Activated T-cell treated with anti-CD3 and anti-CD28 coated beads for 4 hours (primary cell): ENCODE data around the gene COL27A1.
"Not testable (repeated sequence)": the region's sequence is repeated elsewhere in the genome, so short reads cannot be mapped to it uniquely, and the experiment has no call there.

ENCODE experiments used
- DNase-seq: peaks from one replicate; pipeline ENCODE4 v3.0.0-alpha.2; 2020

Gene COL27A1

GRCh38 chr9:114311571-114312512 lies 156.5 kb downstream of the COL27A1 start:
- DNase-seq = no peak

- no peak for DNase-seq
Observed at GRCh38 chr9:114312513-114312875, 157.2 kb downstream of the COL27A1 start.

DNA sequence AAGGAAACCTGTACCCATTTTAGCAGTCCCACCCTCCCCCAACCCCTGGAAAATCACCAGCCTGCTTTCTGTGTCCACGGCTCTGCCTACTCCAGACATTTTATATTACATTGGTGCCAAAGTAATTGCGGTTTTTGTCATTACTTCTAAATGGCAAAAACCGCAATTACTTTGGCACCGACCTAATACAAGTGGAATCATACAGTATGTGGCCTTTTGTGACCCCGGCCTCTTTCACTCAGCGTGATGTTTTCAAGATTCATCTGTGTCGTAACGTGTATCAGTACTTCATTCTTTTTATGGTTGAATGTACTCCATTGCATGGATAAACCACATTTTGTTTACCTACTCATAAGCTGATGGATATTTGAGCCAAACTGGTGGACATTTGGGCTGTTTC lies 157.8 kb downstream of the COL27A1 start:
- no peak for DNase-seq

GRCh38 chr9:114314256-114314867 lies 159.0 kb downstream of the COL27A1 start:
- no peak for DNase-seq

- no peak for DNase-seq
Observed at GRCh38 chr9:114314881-114315722, 159.8 kb downstream of the COL27A1 start.

DNA sequence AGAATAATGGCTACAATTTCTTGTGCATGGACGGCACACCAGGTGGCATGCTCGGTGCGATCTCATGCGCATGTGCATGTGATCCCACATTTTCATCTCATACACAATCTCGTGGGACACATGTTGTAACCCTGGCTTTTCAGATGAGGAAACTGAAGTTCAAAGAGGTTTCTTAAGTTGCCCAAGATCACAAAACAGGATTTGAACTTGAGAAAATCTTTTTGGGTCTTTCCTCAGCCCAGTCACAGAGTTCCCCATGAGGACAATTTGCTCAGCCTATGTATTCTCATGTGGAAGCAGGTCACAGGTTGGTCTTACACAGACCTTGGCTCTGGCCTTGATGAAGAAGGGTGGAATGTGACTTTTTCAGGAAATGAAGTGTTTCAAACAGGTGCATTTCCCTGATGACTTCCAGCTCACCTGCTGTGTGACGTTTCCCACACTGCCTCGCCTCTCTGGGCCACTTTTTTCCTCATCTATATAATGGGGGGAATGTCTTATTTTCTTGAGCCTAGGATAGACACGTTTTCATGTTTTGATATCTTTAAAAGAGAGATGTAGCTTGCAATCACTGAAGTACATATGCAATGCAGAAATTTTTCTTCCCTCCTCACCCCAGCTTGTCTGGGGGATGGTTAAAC lies 160.5 kb downstream of the COL27A1 start:
- DNase-seq = no peak

- no peak for DNase-seq
Observed at GRCh38 chr9:114316605-114317230, 161.4 kb downstream of the COL27A1 start.

DNA sequence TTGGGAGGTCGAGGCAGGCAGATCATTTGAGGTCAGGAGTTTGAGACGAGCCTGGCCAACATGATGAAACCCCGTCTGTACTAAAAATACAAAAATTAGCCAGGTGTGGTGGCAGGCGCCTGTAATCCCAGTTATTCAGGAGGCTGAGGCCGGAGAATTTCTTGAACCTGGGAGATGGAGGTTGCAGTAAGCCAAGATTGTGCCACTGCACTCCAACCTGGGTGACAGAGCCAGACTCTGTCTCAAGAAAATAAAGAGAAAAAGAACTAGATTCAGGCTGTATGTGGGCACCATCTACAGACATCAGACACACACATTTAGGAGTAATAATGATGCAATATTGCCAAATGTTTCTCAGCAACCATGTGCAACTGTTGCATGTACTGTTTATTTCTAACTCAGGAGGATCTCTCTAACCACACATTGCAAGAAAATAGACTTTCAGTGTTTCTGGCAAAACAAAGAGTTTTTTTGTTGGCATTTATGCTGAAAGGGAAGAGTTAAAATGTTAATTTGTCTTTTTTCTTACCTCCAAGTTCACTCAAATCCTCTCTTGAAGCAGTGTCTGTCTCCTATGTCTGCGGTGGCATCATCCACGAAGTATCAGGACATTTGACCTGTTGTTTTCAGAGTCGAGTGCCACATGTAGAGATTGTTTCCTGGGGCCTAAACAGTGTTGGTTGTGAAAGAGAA lies 162.5 kb downstream of the COL27A1 start:
- no peak for DNase-seq

GRCh38 chr9:114318416-114318815 lies 163.1 kb downstream of the COL27A1 start:
- DNase-seq = no peak

DNA sequence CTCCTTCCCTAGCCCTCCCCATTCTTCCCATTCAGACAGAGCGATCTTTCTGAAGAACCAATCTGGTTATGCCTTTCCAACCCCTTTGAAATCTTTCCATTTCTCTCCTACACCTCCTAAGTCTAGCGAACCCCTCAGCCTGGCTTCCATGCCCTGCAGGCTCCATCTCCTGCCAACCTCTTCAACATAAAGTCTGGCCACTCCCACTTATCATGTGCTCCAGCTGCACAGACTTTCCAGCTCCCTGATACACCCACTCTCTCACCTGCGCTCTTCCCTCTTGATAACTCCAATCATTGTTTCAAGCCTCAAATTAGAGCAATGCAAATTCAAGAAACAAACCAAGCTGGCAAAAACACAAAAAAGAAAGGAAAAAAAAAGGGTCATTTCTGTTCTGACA lies 163.8 kb downstream of the COL27A1 start:
- no peak for DNase-seq

GRCh38 chr9:114320710-114321109 lies 165.4 kb downstream of the COL27A1 start:
- DNase-seq = not testable (repeated sequence)

DNA sequence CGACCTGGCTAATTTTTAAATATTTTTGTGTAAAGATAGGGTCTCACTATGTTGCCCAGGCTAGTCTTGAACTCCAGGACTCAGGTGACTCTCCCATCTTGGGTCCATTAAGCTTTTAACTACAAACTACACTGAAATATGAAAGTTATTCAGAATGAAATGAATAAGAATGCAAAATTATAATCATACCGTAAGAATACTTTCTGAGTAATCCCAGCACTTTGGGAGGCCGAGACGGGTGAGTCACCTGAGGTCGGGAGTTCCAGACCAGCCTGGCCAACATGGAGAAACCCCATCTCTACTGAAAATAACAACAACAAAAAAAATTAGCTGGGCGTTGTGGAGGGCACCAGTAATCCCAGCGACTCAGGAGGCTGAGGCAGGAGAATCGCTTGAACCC lies 166.4 kb downstream of the COL27A1 start:
- no peak for DNase-seq

GRCh38 chr9:114322160-114322818 lies 167.0 kb downstream of the COL27A1 start:
- DNase-seq = not testable (repeated sequence)

DNA sequence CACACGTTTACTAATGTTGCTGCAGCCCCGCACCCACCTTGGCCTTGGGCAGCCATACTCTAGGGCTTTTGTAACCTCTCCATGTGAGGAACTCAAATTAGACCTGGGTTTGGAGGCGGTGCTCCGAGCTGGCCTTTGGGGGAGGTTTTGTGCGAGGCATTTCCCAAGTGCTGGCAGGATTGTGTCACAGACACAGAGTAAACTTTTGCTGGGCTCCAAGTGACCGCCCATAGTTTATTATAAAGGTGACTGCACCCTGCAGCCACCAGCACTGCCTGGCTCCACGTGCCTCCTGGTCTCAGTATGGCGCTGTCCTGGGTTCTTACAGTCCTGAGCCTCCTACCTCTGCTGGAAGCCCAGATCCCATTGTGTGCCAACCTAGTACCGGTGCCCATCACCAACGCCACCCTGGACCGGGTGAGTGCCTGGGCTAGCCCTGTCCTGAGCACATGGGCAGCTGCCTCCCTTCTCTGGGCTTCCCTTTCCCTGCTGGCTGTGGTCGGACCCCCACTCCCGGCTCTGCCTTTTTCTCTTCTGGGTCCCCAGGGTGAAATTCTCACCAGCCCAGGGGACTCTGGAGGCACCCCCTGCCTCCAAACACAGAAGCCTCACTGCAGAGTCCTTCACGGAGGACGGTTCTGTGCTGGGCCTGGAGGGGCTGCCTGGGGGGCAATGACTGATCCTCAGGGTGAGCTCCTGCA lies 167.6 kb downstream of the COL27A1 start, which contains the start of gene ORM1:
ORM1 (plus strand) TSS at position 268 of the 701 bp plus-strand sequence; CDS start at position 304, 36 bp downstream.
- DNase-seq = not testable (repeated sequence)

GRCh38 chr9:114323849-114324248 lies 168.5 kb downstream of the COL27A1 start:
- DNase-seq = not testable (repeated sequence)

- DNase-seq = no peak
Observed at GRCh38 chr9:114324492-114324891, 169.2 kb downstream of the COL27A1 start.

DNA sequence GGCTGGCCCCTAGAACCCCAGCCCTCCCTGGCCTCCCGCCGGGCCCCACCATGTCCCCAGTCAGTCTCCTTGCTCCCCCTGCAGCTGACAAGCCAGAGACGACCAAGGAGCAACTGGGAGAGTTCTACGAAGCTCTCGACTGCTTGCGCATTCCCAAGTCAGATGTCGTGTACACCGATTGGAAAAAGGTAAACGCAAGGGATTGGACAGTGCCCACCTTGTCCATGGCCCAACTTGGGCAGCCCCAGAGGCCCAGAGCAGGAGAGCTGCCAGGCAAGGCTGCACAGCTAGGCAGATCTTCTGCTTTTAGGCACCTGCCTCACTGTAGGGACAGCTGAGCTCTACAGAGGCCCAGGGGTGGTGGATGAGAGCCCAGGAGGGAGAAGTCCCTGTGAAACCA lies 169.6 kb downstream of the COL27A1 start:
- not testable (repeated sequence) for DNase-seq

GRCh38 chr9:114325684-114326254 lies 170.4 kb downstream of the COL27A1 start:
- not testable (repeated sequence) for DNase-seq

DNA sequence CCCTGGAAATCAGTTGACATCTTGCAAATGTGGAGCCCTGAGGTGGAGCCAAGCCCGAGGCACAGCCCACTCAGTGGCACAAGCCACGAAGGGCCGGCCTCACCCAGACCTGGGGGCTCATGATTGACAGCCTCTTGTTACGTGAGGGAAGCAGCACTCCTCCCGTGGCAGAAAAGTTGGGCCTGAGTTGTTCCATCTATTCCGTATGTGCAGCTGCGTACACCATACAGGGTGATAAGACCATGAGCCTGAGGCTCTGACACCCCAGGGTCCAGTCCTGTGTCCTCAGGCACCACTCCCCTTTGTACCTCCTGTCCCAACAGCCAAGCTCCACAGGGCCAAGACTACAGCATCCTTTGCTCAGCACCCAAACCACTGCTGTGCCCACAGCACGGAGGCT lies 172.4 kb downstream of the COL27A1 start:
- DNase-seq = no peak

DNA sequence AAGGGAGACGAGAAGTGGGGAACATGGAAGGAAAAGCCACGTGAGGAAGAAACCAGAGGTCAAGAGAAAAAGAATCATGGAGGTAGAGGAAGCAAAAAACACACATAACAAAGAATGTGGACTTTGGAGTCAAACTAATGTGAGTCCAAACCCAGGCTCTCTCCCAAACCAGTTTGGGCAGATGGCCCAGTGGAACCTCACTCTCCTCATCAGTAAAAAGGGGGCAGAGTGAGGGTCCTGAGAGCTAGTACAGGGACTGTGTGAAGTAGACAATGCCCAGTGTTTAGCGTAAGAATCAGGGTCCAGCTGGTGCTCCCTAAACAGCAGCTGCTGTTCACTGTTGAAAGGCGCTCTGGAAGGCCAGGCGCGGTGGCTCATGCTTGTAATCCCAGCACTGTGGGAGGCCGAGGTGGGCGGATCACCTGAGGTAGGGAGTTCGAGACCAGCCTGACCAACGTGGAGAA lies 173.1 kb downstream of the COL27A1 start:
- not testable (repeated sequence) for DNase-seq
